DMS114 treated with DMSO at 0.1 percent for 48 hours (cell line): ENCODE data around the gene NRG3.

Experiments
- DNase-seq: peaks from one replicate; lab custom pipeline; 2025; ENCODE audit not compliant: unreplicated experiment; lab: John Stamatoyannopoulos, UW

The NRG3 gene

DNA sequence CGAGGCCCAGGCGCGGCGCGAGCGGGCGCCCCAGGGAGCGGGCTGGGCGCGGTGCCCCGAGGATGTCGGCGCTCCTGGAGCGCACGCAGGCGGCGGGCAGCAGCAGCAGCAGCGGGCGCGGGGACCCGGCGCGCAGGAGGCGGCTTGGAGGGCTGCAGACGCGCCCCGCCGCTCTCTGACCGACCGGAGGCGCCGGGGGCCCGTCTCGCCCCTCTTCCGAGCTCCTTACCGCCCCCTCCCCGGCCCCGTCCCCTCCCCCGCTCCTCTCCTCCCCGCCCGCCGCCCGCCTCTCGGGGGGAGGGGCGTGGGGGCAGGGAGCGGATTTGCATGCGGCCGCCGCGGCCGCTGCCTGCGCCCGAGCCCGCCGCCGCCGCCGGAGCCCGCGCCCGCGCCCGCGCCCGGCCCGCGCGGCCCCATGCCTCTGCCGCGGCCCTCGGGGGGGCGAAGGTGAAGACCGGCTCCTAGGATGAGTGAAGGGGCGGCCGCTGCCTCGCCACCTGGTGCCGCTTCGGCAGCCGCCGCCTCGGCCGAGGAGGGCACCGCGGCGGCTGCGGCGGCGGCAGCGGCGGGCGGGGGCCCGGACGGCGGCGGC lies at the start of gene NRG3:
Gene NRG3 (plus strand): TSS at position 320 of the 592 bp plus-strand sequence.
- DNase-seq, result no peak

DNA sequence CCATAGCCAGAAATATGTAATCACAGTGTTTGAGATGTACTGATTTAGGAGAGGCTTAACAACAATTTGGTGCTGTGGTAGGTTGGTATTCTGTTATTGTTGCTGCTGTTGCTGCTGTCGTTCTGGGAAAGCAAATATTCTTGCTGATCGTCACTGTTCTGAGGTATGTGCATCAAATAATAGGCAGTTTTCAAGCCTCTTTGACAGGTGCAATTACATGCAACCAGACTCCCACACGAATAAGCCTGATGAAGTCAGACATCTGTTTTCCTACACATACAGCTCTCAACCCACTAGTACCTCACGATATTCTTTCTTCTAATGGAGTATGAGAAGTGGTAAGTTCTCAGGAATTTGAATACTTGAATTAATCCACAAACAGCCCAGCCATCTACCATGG lies 46.7 kb upstream of the NRG3 start:
- no peak for DNase-seq

DNA sequence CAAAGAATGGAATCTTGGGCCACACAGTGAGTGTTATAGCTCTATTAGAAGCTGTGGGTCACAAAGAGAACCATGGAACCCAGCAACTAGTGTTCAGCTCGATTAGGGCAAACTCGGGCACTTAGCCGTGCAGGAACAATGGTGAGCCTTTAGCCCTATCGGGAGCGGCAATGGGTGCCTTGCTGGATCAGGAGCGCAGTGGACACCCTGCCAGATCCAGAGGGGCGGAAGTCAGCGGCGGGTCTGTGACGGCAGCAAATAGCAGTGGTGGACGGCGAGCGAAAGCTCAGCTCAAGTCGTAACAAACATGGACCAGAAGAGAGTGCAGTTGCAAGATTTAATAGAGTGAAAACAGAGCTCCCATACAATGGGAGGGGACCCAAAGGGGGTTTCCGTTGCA lies 43.9 kb upstream of the NRG3 start:
- no peak for DNase-seq

GRCh38 chr10:81838950-81839349 lies 36.0 kb upstream of the NRG3 start:
- DNase-seq, result peak; percentile 2

DNA sequence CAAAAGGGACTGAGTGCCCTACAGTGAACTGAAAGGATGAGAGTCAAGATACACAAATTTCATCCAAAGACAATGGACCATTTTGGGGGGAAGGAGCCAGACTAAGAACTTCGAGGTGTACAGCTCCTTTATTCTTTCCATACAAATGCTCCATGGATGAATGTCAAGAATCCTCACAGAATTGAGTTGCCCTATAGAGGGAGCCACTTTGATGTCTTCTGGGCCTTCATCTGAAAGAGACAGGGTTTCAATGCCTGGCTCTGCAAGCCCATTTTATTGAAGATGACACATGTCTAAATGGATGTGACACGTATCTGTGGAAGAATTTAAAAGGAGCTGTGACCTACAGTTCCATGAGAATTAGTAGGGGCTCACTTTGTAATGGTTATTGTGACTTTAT lies 32.0 kb upstream of the NRG3 start:
- no peak for DNase-seq

DNA sequence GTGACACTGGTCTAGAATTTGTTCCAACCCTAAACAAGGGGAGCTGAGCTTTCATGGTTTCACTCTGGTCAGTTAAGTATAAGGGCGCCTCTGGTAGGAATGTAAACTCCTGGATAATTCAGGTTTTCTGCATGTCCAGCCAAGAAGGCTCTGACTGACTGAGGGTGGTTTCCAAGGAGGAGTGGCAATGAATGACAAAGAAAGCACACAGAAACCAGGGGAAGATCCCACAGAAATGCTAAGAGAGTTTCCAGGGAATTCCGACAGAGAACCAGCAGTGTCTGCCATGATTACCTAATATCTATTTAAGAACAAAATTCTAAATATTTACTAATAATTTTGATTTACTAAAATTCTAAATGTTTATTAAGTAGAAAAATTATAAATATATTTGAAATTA lies 27.3 kb upstream of the NRG3 start:
- no peak for DNase-seq

DNA sequence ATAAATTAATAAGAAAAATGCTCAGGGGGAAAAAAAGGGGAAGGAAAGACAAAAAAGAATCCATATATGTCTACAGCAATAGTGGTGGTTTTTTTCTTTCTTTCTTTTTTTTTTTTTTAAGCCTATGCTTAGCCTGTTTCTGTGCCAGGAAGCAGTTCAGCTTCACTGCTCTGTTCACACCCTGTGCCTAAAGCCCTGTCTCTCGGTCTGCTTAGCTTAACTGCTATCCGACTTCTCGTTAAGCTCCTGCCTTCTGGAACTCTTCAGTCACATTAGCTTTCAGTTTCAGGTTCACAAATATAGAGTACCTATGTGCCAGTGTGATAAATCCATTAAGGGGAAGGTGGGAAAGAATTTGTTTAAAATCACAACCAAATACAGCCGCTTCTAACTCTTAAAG lies 26.5 kb upstream of the NRG3 start:
- DNase-seq, result no peak

- no peak for DNase-seq
These were observed 26.1 kb upstream of the NRG3 start for GRCh38 chr10:81848931-81849330.

GRCh38 chr10:81862596-81862995 lies 12.4 kb upstream of the NRG3 start:
- no peak for DNase-seq

DNA sequence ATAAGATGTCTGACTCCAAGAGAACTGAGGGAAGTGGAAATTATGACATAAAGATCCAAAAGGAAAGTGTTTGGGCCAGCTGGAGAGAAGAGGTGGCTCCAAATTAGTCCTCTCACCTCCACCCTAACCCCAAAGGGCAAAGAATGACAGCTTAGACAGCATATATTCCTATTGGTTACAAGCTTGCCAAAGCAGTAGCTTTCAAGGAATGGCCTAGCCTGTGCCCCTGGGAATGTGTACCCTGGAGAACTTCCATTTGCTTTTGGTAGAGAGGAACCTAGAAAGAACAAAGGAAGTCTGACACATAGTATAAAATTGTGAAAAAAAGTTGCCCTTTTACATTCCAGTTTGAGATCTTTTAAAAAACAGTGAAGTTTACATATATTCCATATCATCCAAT lies 11.2 kb upstream of the NRG3 start:
- no peak for DNase-seq

DNA sequence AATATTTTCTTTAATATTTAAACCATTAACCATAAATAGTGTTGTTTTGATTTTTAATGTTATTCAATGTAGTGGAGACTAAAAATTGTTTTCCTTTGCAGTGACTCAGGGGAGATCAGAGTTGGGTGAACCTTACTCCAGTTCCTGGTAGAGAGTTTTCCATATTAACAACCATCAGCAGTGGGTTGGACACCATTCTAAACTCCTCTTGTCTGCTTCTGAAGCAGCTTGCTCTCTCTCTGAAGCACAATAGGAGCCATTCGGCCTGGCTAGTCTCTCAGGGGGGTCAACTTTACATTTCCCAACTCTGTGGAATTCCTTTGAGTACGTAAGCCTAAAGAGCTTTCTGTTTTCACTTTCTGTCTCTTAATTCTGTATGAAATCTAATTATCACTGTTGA lies 9.4 kb upstream of the NRG3 start:
- no peak for DNase-seq

DNA sequence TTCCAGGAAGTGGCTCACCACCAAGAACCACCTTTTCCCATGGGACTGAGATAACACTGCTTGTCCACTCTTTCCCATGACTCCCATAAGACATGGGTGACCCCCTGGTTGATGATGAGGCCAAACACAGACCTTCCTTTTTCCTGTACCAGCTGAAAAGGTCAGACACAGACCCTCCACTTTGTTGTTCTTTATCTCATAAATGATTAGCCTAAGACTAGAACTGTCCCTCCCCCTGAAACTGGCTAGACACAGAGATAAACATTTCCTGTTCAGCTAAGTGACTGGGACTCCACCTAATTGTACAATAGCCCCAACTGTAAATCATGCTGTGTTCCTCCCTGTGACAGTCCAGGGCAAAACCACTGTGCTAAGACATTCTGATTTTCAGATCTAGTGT lies 8.2 kb upstream of the NRG3 start:
- DNase-seq, result no peak

- no peak for DNase-seq
These were observed 4.5 kb upstream of the NRG3 start for GRCh38 chr10:81870472-81870871.

- DNase-seq, result no peak
These were observed 3.4 kb upstream of the NRG3 start for GRCh38 chr10:81871558-81871957.

DNA sequence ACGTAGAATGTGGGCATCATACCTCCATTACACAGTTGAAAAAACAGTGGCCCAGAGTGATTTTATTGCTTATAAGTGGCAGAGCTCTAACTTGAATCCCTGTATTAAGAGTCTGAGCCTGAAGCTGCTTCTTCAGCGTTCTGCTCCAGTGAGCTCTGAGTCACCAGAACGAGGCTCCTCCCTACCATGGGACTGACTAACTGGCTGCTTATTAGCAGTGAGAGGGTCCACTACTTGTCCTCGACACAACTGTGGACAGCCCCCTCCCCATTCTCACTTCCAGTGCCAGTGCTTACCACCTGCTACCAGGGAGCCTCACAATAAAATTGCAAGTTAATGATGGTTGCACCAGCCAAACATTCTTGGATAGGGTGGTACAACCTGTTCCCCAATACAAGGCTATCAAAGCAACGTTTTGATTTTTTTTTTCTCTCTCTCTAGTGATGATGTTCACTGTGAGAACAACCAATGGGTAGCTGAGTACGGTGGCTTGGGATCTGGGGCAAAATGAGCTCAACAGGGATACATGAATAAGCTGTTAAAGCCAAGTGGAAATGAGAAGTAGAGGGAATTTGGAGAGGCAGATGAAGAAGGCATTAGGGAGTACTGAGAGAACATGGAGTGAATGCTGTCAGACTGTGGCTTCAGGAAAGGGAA lies 2.7 kb upstream of the NRG3 start:
- no peak for DNase-seq

DNA sequence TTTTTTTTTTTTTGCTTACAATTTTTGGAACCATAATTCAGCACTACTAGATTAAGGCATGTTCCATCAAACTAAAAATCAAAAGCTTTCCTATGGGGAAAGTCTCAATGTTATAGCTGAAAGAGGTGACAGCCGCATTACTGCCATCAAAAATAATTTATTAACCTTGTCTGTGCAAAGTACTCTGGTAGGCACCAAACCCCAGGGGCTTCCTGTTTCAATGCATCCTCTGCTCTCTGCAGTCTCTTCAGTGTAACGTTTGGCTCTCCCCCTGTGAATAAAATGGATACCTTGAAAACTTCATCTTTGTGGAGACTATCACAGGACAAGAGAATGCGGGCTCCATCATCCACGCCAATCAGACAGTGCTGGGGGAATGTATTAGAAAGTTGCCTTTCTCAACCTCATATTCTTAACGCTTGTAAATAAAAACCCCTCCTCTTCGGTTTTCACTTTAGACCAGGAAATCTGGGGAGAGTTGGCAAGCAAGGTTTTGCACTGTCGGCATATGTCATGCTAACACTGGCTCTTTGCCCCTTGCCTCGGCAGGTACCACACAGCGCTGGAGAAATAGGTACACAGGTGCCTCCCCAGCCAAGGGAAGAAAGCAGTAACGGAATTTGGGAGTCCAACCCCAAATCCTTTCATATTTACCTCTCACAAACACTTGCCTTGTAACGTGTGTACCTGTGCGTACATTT lies 1.6 kb upstream of the NRG3 start:
- DNase-seq, result no peak

DNA sequence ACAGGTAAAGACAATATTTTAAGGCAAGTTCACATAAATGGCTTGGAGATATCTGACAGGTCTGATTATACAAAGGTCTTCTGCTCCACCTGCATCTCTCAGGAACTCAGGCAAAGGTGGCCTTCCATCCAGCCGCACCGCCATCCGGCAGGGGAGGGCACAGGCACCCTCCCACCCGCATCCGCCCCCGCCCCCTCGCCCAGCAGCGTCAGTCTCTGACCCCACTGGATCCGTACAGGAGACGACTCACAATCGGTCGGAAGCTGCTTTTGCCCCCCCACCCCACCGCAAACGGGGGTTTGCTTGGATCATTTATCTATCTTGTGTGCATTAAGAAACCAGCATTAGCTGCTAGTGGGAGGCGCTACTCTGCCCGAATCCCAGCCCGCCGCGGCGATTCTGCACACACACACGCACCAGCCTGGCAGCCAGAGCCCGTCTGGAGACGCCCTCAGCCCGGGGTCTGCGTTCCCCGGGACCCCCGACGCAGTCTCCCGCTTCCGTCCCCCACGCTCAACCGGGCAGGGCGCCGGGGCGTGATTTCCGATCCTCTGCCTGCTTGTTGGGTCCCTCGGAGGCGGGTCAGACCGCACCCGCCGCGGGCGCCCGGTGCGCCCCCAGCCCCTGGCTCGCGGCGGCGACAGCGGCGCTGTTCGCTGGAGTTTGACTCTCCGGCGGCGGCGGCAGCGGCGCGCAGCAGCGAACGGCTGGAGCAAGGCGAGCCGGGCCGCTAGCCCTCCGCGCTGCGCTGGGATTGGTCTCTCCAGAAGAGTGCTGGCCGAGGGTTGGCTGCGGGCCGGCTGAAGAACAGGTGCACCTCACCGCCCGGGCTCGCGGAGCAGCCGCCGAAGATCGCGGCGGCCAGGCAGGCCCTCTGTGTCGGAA lies 820 bp upstream of the NRG3 start:
- DNase-seq, result peak; percentile 4

- no peak for DNase-seq
These were observed 666 bp downstream of the NRG3 start for GRCh38 chr10:81875467-81876252.

- no peak for DNase-seq
These were observed 1.5 kb downstream of the NRG3 start for GRCh38 chr10:81876253-81877077.

- no peak for DNase-seq
These were observed 2.6 kb downstream of the NRG3 start for GRCh38 chr10:81877596-81877995.
